ENCODE data around the gene ADAMTS19. TPM values are rescaled to one million over a fixed set of nuclear protein-coding genes. Genes with fewer than 3 reads are reported as not detected.

ADAMTS19 gene
- total RNA-seq, 4 donors from 2014 or later = 0.76 TPM; not detected in 3

DNA sequence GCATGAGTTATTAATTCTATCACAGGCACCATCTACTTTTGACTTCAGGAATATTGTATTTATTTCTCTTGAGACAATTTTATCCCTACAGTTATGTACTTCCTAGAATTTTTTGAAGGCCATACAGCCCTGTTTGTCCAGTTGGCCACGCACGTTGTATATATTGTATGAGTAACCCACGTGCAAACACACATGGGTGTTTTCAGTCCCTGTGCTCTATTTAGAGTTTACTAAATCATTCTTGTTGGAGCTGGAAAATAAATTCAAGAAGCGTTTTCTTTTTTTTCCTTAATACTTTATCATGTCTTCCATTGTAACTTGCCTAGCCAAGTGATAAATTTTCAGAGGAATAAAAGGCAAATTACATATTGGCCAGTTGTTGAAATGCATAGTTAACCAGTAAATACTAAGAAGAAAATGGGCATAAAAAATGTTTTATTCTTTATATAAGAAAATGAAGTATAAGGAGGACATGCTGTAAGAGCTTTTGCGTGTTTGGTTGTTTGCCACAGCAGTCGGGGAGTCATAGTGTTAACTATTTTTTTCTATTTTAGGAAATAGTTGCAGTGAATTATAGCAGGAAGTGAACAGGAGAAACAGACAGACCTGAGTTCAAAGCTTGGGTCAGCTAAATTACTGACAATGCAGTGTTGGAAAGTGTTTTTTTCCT is 201.4 kb downstream of the ADAMTS19 start:
- TF ChIP-seq, protein P1, sequence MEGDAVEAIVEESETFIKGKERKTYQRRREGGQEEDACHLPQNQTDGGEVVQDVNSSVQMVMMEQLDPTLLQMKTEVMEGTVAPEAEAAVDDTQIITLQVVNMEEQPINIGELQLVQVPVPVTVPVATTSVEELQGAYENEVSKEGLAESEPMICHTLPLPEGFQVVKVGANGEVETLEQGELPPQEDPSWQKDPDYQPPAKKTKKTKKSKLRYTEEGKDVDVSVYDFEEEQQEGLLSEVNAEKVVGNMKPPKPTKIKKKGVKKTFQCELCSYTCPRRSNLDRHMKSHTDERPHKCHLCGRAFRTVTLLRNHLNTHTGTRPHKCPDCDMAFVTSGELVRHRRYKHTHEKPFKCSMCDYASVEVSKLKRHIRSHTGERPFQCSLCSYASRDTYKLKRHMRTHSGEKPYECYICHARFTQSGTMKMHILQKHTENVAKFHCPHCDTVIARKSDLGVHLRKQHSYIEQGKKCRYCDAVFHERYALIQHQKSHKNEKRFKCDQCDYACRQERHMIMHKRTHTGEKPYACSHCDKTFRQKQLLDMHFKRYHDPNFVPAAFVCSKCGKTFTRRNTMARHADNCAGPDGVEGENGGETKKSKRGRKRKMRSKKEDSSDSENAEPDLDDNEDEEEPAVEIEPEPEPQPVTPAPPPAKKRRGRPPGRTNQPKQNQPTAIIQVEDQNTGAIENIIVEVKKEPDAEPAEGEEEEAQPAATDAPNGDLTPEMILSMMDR (IDR thresholded peaks at IDR 0.05) = no peak
- TF ChIP-seq POLR2A (IDR thresholded peaks at IDR 0.05) = no peak
- intact Hi-C loops (cut with DNase I) = no loop called here
- DNase-seq = no peak
- no peaks in the 10 kb centered on the region for H3K27me3 ChIP-seq
- H3K36me3 ChIP-seq = no peaks in the 10 kb centered on the region
- no peaks in the 10 kb centered on the region for H3K9me3 ChIP-seq
- WGBS, 2 donors = 71 to 77% methylated on average over 6 of the region's 6 CpGs
- no peak overlapping the region for H3K27ac ChIP-seq
- no peaks in the 10 kb centered on the region for H3K4me1 ChIP-seq
- no peak overlapping the region for H3K4me3 ChIP-seq

DNA sequence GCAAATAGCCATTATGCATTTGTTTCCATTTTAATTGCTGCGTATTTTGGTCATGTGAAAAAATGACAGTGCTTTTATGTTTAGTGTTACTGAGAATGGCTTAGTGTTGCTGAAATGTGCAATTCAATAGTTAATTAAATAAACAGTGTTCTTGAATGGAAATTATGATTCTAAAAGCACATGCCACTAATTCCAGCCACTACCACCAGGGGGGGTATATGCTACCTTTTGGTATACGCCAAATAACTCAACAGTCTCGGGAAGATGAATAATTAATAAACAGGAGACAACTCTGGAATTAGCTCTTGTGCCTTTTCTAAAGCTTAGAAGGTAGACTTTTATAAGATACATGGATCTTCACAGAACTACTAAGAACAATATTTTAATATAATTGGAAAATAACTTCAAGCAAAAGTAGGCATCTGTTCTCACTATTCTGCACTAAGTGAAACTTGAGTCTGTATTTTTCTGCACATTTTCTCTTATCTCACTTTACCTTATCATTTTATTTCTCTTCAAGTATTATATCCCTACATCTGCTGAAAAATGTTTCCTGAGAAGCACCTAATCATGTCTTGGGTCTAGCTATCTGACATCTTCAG is 204.3 kb downstream of the ADAMTS19 start:
- no peak overlapping the region for H3K27ac ChIP-seq
- WGBS, 2 donors = 50 to 54% methylated on average over 3 of the region's 3 CpGs
- TF ChIP-seq, protein P1 (IDR thresholded peaks at IDR 0.05) = peak; percentile 30 to 69 (median 50)
- TF ChIP-seq POLR2A (IDR thresholded peaks at IDR 0.05) = no peak
- no peak for DNase-seq
- H3K4me3 ChIP-seq = no peak overlapping the region
- no peaks in the 10 kb centered on the region for H3K4me1 ChIP-seq
- intact Hi-C loops (cut with DNase I) = no loop called here
- no peaks in the 10 kb centered on the region for H3K27me3 ChIP-seq
- H3K36me3 ChIP-seq = no peaks in the 10 kb centered on the region
- peaks cover 0 to 5% (median 0%) of the 10 kb centered on the region in 3 donors for H3K9me3 ChIP-seq

DNA sequence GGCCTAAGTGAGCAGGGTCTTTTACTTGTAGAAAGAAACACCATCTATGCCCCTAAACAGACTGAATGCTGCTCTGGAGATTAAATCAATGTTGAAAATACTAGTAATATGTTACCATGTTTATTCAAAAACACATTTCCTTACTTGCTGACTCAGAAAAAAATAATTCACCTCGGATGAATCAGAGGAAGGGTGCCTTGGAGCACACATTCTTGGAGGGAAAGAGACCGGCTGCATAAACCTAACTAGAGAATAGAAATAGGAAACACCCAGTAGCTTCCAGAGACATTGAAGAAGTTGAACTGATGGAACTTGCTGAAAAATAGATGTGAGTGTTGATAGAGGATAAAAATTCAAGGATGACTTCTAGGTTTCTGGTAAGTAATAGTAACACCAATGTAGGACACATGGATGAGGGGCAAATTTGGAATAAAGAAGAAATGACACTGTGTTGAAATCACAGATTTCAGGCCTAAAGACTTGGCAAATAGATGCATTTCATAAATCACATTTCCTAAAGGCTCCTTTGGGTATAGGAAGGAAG is 210.9 kb downstream of the ADAMTS19 start:
- no peak overlapping the region for H3K27ac ChIP-seq
- 43 to 65% methylated on average over 2 of the region's 2 CpGs for WGBS, 2 donors

DNA sequence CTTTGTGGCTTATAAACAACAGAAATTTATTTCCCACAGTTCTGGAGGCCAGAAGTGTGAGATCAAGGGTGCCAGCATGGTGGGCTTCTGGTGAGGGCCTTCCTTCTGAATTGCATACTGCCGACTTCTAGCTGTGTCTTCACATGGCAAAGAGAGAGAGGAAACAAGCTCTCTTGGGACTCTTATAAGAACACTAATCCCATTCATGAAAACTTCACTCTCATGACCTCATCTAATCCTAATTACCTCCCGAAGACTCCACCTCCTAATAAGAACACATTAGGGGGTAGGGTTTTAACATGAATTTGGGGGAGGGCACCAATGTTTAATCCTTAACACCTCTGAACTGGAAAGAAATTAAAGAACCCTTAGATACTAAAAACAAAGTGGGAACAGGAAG is 211.9 kb downstream of the ADAMTS19 start:
- intact Hi-C loops (cut with DNase I) = no loop called here
- Histone ChIP-seq H3K27me3 (no peaks in the 10 kb centered on the region), H3K27ac (no peak overlapping the region), H3K36me3 (no peaks in the 10 kb centered on the region), H3K9me3 (peaks cover 0 to 5% (median 0%) of the 10 kb centered on the region in 3 donors), H3K4me3 (no peak overlapping the region), H3K4me1 (no peaks in the 10 kb centered on the region)
- no peak for DNase-seq
- 69 to 85% methylated on average over 2 of the region's 2 CpGs for WGBS, 2 donors
- no peak for TF ChIP-seq POLR2A (IDR thresholded peaks at IDR 0.05)
- TF ChIP-seq, protein P1 (IDR thresholded peaks at IDR 0.05) = no peak

More for the DNA sequence above, 210.9 kb downstream of the ADAMTS19 start:
- Histone ChIP-seq H3K4me3 (no peak overlapping the region), H3K27me3 (no peaks in the 10 kb centered on the region), H3K36me3 (no peaks in the 10 kb centered on the region), H3K9me3 (peaks cover 0 to 5% (median 0%) of the 10 kb centered on the region in 3 donors), H3K4me1 (no peaks in the 10 kb centered on the region)
- intact Hi-C loops (cut with DNase I) = no loop called here
- DNase-seq = no peak
- TF ChIP-seq, protein P1 (IDR thresholded peaks at IDR 0.05) = no peak
- TF ChIP-seq POLR2A (IDR thresholded peaks at IDR 0.05) = no peak

DNA sequence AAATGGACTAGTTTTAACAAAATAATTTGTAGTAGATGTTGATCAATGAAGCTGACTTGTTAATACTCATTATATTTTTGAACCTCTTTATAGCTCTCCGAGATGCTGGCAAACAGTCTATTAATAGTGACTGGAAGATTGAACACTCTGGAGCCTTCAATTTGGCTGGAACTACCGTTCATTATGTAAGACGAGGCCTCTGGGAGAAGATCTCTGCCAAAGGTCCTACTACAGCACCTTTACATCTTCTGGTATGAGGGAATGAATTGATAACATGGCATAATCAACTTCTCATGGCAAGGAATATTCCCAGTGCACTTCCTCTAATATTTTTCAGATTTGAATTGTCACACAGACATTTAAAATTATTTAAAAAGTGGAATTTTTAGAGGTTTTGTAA is 219.6 kb downstream of the ADAMTS19 start:
- H3K9me3 ChIP-seq = no peaks in the 10 kb centered on the region
- H3K27ac ChIP-seq = no peak overlapping the region
- no peak overlapping the region for H3K4me3 ChIP-seq
- WGBS, 2 donors = 29 to 37% methylated on average over 3 of the region's 3 CpGs
- no peak for DNase-seq
- intact Hi-C loops (cut with DNase I) = no loop called here
- TF ChIP-seq, protein P1 (IDR thresholded peaks at IDR 0.05) = no peak
- no peak for TF ChIP-seq POLR2A (IDR thresholded peaks at IDR 0.05)
- H3K4me1 ChIP-seq = no peaks in the 10 kb centered on the region
- H3K36me3 ChIP-seq = no peaks in the 10 kb centered on the region
- no peaks in the 10 kb centered on the region for H3K27me3 ChIP-seq
